Glutamatergic neuron (in vitro differentiated cells): ENCODE data around the gene MRRF. TPM values are rescaled to one million over a fixed set of nuclear protein-coding genes. Genes with fewer than 3 reads are reported as not detected.

Source experiments
- DNase-seq: peaks from one replicate; pipeline ENCODE4 v3.0.0; 2022
- H3K27ac Mint-ChIP-seq: one replicate; pipeline ENCODE4 v1.8.0; 2020; ENCODE audit warnings: mild to moderate bottlenecking, mixed read lengths, inconsistent platforms; ENCODE audit not compliant: unreplicated experiment
- H3K27me3 Mint-ChIP-seq: one replicate; pipeline ENCODE4 v1.8.0; 2020; ENCODE audit warnings: mild to moderate bottlenecking, moderate library complexity, mixed read lengths, inconsistent platforms; ENCODE audit not compliant: unreplicated experiment
- H3K36me3 Mint-ChIP-seq: one replicate; pipeline ENCODE4 v1.8.0; 2020; ENCODE audit warnings: mild to moderate bottlenecking, mixed read lengths, inconsistent platforms; ENCODE audit not compliant: unreplicated experiment
- H3K4me1 Mint-ChIP-seq: one replicate; pipeline ENCODE4 v1.8.0; 2020; ENCODE audit warnings: mild to moderate bottlenecking, low read depth, mixed read lengths, inconsistent platforms; ENCODE audit not compliant: unreplicated experiment
- H3K4me3 Mint-ChIP-seq: one replicate; pipeline ENCODE4 v1.8.0; 2020; ENCODE audit warnings: mild to moderate bottlenecking, mixed read lengths, inconsistent platforms; ENCODE audit not compliant: unreplicated experiment
- H3K9me3 Mint-ChIP-seq: one replicate; pipeline ENCODE4 v1.8.0; 2020; ENCODE audit warnings: mild to moderate bottlenecking, moderate library complexity, mixed read lengths, inconsistent platforms; ENCODE audit not compliant: unreplicated experiment
- CTCF ChIP-seq: fragments of 200-600 bp; sonication (generic); IDR thresholded peaks from one replicate; pipeline ENCODE4 v1.5.0; 2021; ENCODE audit not compliant: partially characterized antibody, unreplicated experiment
- total RNA-seq: library from RNA; stranded (reverse); fragmentation: NEBNext Ultra II Directional; extraction: Animal tissue kit (Norgen Biotek cat#: 25700); gene quantifications from one replicate; pipeline ENCODE4 v1.2.1, GENCODE V29; 2021; ENCODE audit not compliant: unreplicated experiment

MRRF gene
- total RNA-seq, 1 donor from 2014 or later = 16.9 TPM

- TF ChIP-seq CTCF = no peak
- Mint-ChIP-seq H3K4me1 (peaks cover 15% of the 10 kb centered on the region), H3K4me3 (no peak overlapping the region), H3K27ac (no peak overlapping the region), H3K9me3 (peaks cover 2% of the 10 kb centered on the region), H3K36me3 (no peaks in the 10 kb centered on the region), H3K27me3 (peaks cover 2% of the 10 kb centered on the region)
- no peak for DNase-seq
Observed at GRCh38 chr9:122332644-122333043, 68.0 kb downstream of the MRRF start.

GRCh38 chr9:122333169-122333808 lies 68.6 kb downstream of the MRRF start:
- no peak for DNase-seq
- TF ChIP-seq CTCF = no peak
- peaks cover 15% of the 10 kb centered on the region for H3K4me1 Mint-ChIP-seq
- H3K27me3 Mint-ChIP-seq = peaks cover 2% of the 10 kb centered on the region
- H3K4me3 Mint-ChIP-seq = no peak overlapping the region
- no peaks in the 10 kb centered on the region for H3K36me3 Mint-ChIP-seq
- H3K27ac Mint-ChIP-seq = no peak overlapping the region
- peaks cover 2% of the 10 kb centered on the region for H3K9me3 Mint-ChIP-seq

DNA sequence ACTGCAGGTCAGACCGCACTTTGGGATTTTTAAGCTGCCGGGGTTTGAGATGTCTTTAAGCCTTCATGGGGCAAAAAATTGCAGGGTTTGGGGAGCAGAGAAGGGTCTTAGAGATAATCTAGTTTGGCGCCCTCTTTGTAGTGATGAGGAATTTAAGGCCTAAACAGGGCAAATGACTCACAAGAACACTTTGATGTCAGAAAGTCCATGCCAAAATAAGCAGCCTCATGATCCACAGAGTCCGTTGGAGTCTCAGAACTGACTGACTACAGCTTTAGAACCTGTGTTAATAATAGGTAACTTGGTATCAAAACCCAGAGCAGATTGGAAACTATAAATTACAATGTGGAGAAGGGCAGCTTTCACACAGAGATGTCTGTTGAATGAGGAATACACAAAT lies 70.2 kb downstream of the MRRF start:
- no peak for DNase-seq
- Mint-ChIP-seq H3K9me3 (peaks cover 2% of the 10 kb centered on the region), H3K36me3 (no peaks in the 10 kb centered on the region), H3K27me3 (peaks cover 2% of the 10 kb centered on the region), H3K4me3 (no peak overlapping the region), H3K27ac (no peak overlapping the region), H3K4me1 (peaks cover 11% of the 10 kb centered on the region)
- no peak for TF ChIP-seq CTCF

GRCh38 chr9:122336189-122336588 lies 71.5 kb downstream of the MRRF start:
- DNase-seq = no peak
- Mint-ChIP-seq H3K36me3 (no peaks in the 10 kb centered on the region), H3K4me1 (peaks cover 11% of the 10 kb centered on the region), H3K4me3 (no peak overlapping the region), H3K27me3 (peaks cover 2% of the 10 kb centered on the region), H3K9me3 (no peaks in the 10 kb centered on the region), H3K27ac (no peak overlapping the region)
- no peak for TF ChIP-seq CTCF

- peaks cover 11% of the 10 kb centered on the region for H3K4me1 Mint-ChIP-seq
- H3K4me3 Mint-ChIP-seq = no peak overlapping the region
- no peaks in the 10 kb centered on the region for H3K36me3 Mint-ChIP-seq
- TF ChIP-seq CTCF = no peak
- DNase-seq = no peak
- no peak overlapping the region for H3K27ac Mint-ChIP-seq
- H3K9me3 Mint-ChIP-seq = no peaks in the 10 kb centered on the region
- H3K27me3 Mint-ChIP-seq = peaks cover 2% of the 10 kb centered on the region
Observed at GRCh38 chr9:122336866-122337555, 72.3 kb downstream of the MRRF start.
